Panc1 (cell line): ENCODE measurements around the gene PATJ. TPM values are rescaled to one million over a fixed set of nuclear protein-coding genes. Genes with fewer than 3 reads are reported as not detected.

ENCODE experiments used
- ATAC-seq: fragments of 200-7000 bp; cut with Tn5 transposase; 2 replicates; pipeline ENCODE4 v1.9.1; 2020; ENCODE audit warnings: mild to moderate bottlenecking, moderate library complexity
- BruUV-seq: library from RNA; stranded (reverse); fragments of 400-500 nt; replicated peaks from 2 replicates; lab custom pipeline; 2021; lab: Mats Ljungman, UMichigan
- CTCF ChIA-PET: fragments of 300-600 bp; sonication (Branson Sonifier 250); formaldehyde crosslinking; loops from one replicate; lab custom pipeline; 2022; ENCODE audit warnings: antibody characterized with exemption; lab: Charles Lee
- POLR2A ChIA-PET: fragments of 300-600 bp; sonication (Branson Sonifier 250); formaldehyde crosslinking; loops from one replicate; lab custom pipeline; 2022; ENCODE audit warnings: antibody characterized with exemption; lab: Charles Lee
- DNase-seq: peaks from one replicate; pipeline ENCODE4 v3.0.0-alpha.2; 2010; ENCODE audit warnings: low read depth, low spot score
- H3K27ac ChIP-seq: 2 replicates; pipeline ENCODE4 v1.5.1; 2011; ENCODE audit warnings: mild to moderate bottlenecking, low read length, inconsistent platforms
- H3K27me3 ChIP-seq: fragments of 200-500 bp; sonication (Bioruptor generic); 2 replicates; pipeline ENCODE4 v1.6.0; 2014; ENCODE audit warnings: low read length, inconsistent platforms; ENCODE audit not compliant: control insufficient read depth, insufficient read depth
- H3K36me3 ChIP-seq: fragments of 200-500 bp; sonication (Bioruptor generic); 2 replicates; pipeline ENCODE4 v1.5.1; 2014; ENCODE audit warnings: inconsistent platforms, mild to moderate bottlenecking, low read length, moderate library complexity; ENCODE audit not compliant: control insufficient read depth, insufficient read depth
- H3K4me1 ChIP-seq: 2 replicates; pipeline ENCODE4 v1.5.1; 2011; ENCODE audit warnings: inconsistent platforms, mild to moderate bottlenecking, low read length, moderate library complexity; ENCODE audit not compliant: control insufficient read depth, insufficient read depth
- H3K4me3 ChIP-seq, 2 experiments: 2 replicates each; pipeline ENCODE4 v1.5.1; 2011 to 2012; ENCODE audit warnings: low read depth in 2 of 2, low read length in 2 of 2, mild to moderate bottlenecking in 2 of 2, inconsistent platforms in 1 of 2, moderate library complexity in 1 of 2
- H3K9me3 ChIP-seq: fragments of 200-500 bp; sonication (Bioruptor generic); 2 replicates; pipeline ENCODE4 v1.5.1; 2014; ENCODE audit warnings: low read depth, mild to moderate bottlenecking, inconsistent platforms, low read length, moderate library complexity; ENCODE audit not compliant: control insufficient read depth, insufficient read depth
- CTCF ChIP-seq: fragments of 450-650 bp; IDR thresholded peaks from 2 replicates; pipeline ENCODE4 v1.5.1; 2017; ENCODE audit warnings: mild to moderate bottlenecking
- POLR2AphosphoS5 ChIP-seq: IDR thresholded peaks from 2 replicates; pipeline ENCODE4 v1.6.1; 2012; ENCODE audit warnings: mild to moderate bottlenecking, low read depth, low read length, moderate library complexity
- SIN3A ChIP-seq: IDR thresholded peaks from 2 replicates; pipeline ENCODE4 v1.6.1; 2012; ENCODE audit warnings: low read depth, mild to moderate bottlenecking, low read length, moderate library complexity, borderline replicate concordance; ENCODE audit not compliant: insufficient read depth
- TCF7L2 ChIP-seq: IDR thresholded peaks from 2 replicates; pipeline ENCODE4 v1.6.1; 2011; ENCODE audit warnings: mild to moderate bottlenecking, low read depth, low read length, inconsistent platforms
- in situ Hi-C: cut with HindIII; loops from 2 replicates; pipeline ENCODE4 v1.10.0; 2016; ENCODE audit warnings: low sequenced_read_pairs, low pct_unique_long_range_greater_than_20kb
- intact Hi-C: fragments of 100-400 bp; cut with micrococcal nuclease; formaldehyde crosslinking; loops from one replicate; pipeline ENCODE4 v1.10.0; 2022; ENCODE audit not compliant: unreplicated experiment
- total RNA-seq: library from RNA; stranded (reverse); gene quantifications from one replicate; pipeline ENCODE4 v1.2.1, GENCODE V29; 2021; ENCODE audit not compliant: unreplicated experiment
- TF ChIP-seq, protein P1 (sequence below), 2 experiments: IDR thresholded peaks; 2 replicates each; pipeline ENCODE4 v1.6.1; 2011 to 2012; ENCODE audit warnings: low read depth in 2 of 2, control low read depth in 1 of 2, low read length in 1 of 2, mild to moderate bottlenecking in 1 of 2, moderate library complexity in 1 of 2; ENCODE audit not compliant: insufficient read depth in 1 of 2

PATJ gene
- total RNA-seq, 1 experiment from 2014 or later, result 36.2 TPM

DNA sequence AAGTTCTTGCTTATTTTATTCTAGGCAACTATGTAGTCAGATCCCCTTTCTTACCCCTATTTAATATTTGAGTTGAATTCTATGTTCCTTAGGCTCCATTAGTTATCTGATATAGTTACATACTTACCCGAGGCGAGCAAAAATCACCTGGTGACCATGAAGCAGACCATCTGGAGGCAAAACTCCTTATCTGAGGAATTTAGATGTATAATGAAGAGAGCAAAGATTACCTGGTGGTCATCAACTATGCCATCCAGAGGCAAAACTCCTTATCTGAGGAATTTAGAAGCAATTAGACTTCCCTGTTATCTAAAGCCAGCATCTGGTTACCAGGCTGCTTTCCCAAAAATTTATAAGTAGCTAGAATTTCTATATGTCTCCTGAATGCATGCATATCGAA is 129.9 kb downstream of the PATJ start:
- no peaks in the 10 kb centered on the region for H3K4me1 ChIP-seq
- H3K36me3 ChIP-seq, result no peaks in the 10 kb centered on the region
- ChIA-PET POLR2A (no interaction called here), CTCF (no interaction called here)
- ATAC-seq (no peak), DNase-seq (no peak)
- no peak for TF ChIP-seq POLR2AphosphoS5
- no peak for TF ChIP-seq SIN3A
- TF ChIP-seq CTCF, result no peak
- no peak for TF ChIP-seq TCF7L2
- TF ChIP-seq, protein P1, sequence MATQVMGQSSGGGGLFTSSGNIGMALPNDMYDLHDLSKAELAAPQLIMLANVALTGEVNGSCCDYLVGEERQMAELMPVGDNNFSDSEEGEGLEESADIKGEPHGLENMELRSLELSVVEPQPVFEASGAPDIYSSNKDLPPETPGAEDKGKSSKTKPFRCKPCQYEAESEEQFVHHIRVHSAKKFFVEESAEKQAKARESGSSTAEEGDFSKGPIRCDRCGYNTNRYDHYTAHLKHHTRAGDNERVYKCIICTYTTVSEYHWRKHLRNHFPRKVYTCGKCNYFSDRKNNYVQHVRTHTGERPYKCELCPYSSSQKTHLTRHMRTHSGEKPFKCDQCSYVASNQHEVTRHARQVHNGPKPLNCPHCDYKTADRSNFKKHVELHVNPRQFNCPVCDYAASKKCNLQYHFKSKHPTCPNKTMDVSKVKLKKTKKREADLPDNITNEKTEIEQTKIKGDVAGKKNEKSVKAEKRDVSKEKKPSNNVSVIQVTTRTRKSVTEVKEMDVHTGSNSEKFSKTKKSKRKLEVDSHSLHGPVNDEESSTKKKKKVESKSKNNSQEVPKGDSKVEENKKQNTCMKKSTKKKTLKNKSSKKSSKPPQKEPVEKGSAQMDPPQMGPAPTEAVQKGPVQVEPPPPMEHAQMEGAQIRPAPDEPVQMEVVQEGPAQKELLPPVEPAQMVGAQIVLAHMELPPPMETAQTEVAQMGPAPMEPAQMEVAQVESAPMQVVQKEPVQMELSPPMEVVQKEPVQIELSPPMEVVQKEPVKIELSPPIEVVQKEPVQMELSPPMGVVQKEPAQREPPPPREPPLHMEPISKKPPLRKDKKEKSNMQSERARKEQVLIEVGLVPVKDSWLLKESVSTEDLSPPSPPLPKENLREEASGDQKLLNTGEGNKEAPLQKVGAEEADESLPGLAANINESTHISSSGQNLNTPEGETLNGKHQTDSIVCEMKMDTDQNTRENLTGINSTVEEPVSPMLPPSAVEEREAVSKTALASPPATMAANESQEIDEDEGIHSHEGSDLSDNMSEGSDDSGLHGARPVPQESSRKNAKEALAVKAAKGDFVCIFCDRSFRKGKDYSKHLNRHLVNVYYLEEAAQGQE (IDR thresholded peaks at IDR 0.05; ENCODE audit: insufficient read depth in 1 of 2, low read depth in 2 of 2, low read length in 1 of 2), result no peak
- no peaks in the 10 kb centered on the region for H3K27me3 ChIP-seq
- H3K4me3 ChIP-seq, result no peak overlapping the region
- no peak overlapping the region for H3K27ac ChIP-seq
- H3K9me3 ChIP-seq, result no peaks in the 10 kb centered on the region
- BruUV-seq, result no TSS peak
- in situ Hi-C loops (no loop called here), intact Hi-C loops (no loop called here)

GRCh38 chr1:61873581-61873980 is 131.3 kb downstream of the PATJ start:
- intact Hi-C loops, result no loop called here
- H3K4me3 ChIP-seq, result no peak overlapping the region
- TF ChIP-seq SIN3A, result no peak
- no peak for TF ChIP-seq CTCF
- no peak for TF ChIP-seq TCF7L2
- TF ChIP-seq, protein P1 (IDR thresholded peaks at IDR 0.05; ENCODE audit: insufficient read depth in 1 of 2, low read depth in 2 of 2, low read length in 1 of 2), result no peak
- TF ChIP-seq POLR2AphosphoS5, result no peak
- no peaks in the 10 kb centered on the region for H3K36me3 ChIP-seq
- H3K27me3 ChIP-seq, result no peaks in the 10 kb centered on the region
- BruUV-seq, result no TSS peak
- ATAC-seq (no peak), DNase-seq (no peak)
- no peaks in the 10 kb centered on the region for H3K9me3 ChIP-seq
- H3K4me1 ChIP-seq, result no peaks in the 10 kb centered on the region
- in situ Hi-C loops, result no loop called here
- no peak overlapping the region for H3K27ac ChIP-seq
- ChIA-PET POLR2A (no interaction called here), CTCF (no interaction called here)
